Stimulated activated effector memory CD8-positive, alpha-beta T cell treated with anti-CD3 and anti-CD28 coated beads, Interleukin-12 subunit alpha, Interleukin-12 subunit beta, amount 100 ng/mL, for 72 hours (primary cell): ENCODE measurements around the gene BOLA3.
"Not testable (repeated sequence)": the region's sequence is repeated elsewhere in the genome, so short reads cannot be mapped to it uniquely, and the experiment has no call there.

Experiments used
- ATAC-seq: fragments of 150-1000 bp; cut with Tn5 transposase; 2 replicates; pipeline ENCODE4 v1.10.0; 2021
- DNase-seq, 2 donors: peaks; one replicate each; pipeline ENCODE4 v3.0.0; 2021 to 2022; ENCODE audit warnings: low spot score in 2 of 2
- H3K27ac Mint-ChIP-seq: one replicate; pipeline ENCODE4 v1.8.0; 2022; ENCODE audit warnings: mild to moderate bottlenecking, mixed read lengths
- H3K36me3 Mint-ChIP-seq: one replicate; pipeline ENCODE4 v1.8.0; 2022; ENCODE audit warnings: mild to moderate bottlenecking, mixed read lengths
- H3K4me1 Mint-ChIP-seq: one replicate; pipeline ENCODE4 v1.8.0; 2022; ENCODE audit warnings: mixed read lengths
- H3K4me3 Mint-ChIP-seq: one replicate; pipeline ENCODE4 v1.8.0; 2022; ENCODE audit warnings: mild to moderate bottlenecking, mixed read lengths
- H3K9me3 Mint-ChIP-seq: one replicate; pipeline ENCODE4 v1.8.0; 2022; ENCODE audit warnings: mixed read lengths

The BOLA3 gene

GRCh38 chr2:74128206-74128605 is 19.5 kb downstream of the BOLA3 start:
- no peak for ATAC-seq
- no peak for DNase-seq
- Mint-ChIP-seq H3K9me3 (no peaks in the 10 kb centered on the region), H3K4me3 (no peak overlapping the region), H3K27ac (no peak overlapping the region), H3K4me1 (no peaks in the 10 kb centered on the region), H3K36me3 (peaks cover 6% of the 10 kb centered on the region)

GRCh38 chr2:74123955-74124354 is 23.8 kb downstream of the BOLA3 start:
- not testable (repeated sequence) for H3K27ac Mint-ChIP-seq, DNase-seq, H3K4me1 Mint-ChIP-seq, ATAC-seq, H3K36me3 Mint-ChIP-seq, H3K4me3 Mint-ChIP-seq
- peaks cover 13% of the 10 kb centered on the region for H3K9me3 Mint-ChIP-seq

GRCh38 chr2:74121846-74122245 is 25.9 kb downstream of the BOLA3 start:
- H3K9me3 Mint-ChIP-seq: peaks cover 13% of the 10 kb centered on the region
- DNase-seq, H3K27ac Mint-ChIP-seq, ATAC-seq, H3K36me3 Mint-ChIP-seq, H3K4me1 Mint-ChIP-seq, H3K4me3 Mint-ChIP-seq: not testable (repeated sequence)

GRCh38 chr2:74119912-74120825 is 27.5 kb downstream of the BOLA3 start:
- Mint-ChIP-seq H3K36me3 (no peaks in the 10 kb centered on the region), H3K4me1 (peaks cover 8% of the 10 kb centered on the region), H3K27ac (peak overlapping the region; percentile 93), H3K4me3 (peak overlapping the region; percentile 77), H3K9me3 (peaks cover 13% of the 10 kb centered on the region)
- DNase-seq: peak; percentile 80 to 93
- ATAC-seq: peak; percentile 98

DNA sequence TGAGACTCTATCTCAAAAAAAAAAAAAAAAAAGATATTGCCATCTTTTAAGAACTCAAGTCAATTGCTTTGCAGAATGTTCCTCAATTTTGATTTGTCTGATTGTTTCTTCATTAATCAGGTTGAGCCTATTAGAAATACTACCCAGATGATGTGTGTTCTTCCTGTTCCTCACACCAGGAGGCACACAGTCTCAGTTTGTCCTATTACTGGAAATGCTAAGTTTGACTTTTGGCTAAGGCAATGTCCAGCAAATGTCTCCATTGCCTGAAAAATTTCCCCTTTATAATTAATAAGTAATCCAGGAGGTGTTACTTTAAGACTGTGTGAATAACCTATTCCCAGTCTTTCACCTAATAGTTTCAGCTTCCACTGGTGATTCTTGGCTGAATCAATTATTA is 28.4 kb downstream of the BOLA3 start:
- H3K4me1 Mint-ChIP-seq: peaks cover 8% of the 10 kb centered on the region
- peak overlapping the region; percentile 77 for H3K4me3 Mint-ChIP-seq
- no peak for DNase-seq
- peaks cover 13% of the 10 kb centered on the region for H3K9me3 Mint-ChIP-seq
- ATAC-seq: no peak
- no peaks in the 10 kb centered on the region for H3K36me3 Mint-ChIP-seq
- H3K27ac Mint-ChIP-seq: no peak overlapping the region

DNA sequence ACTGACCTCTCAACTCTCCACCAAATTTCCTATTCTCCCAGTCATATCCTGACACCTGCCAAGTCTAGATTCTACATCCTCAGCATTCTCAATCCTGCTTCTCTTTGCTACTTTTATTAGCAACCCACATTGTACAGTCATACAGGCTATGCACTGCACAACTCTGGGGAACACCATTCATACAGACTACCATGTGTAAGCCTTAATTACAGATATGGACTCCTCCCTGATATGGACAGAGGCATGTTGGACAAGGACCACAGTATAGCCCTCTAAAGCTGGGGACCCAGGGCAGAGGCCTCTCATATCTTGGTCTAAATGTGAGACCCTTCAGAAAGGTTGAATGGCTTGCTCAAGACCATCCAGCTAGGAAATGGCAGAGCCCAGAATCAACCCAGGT is 36.3 kb downstream of the BOLA3 start:
- Mint-ChIP-seq H3K27ac (no peak overlapping the region), H3K9me3 (no peaks in the 10 kb centered on the region), H3K36me3 (no peaks in the 10 kb centered on the region), H3K4me3 (no peak overlapping the region), H3K4me1 (peaks cover 6% of the 10 kb centered on the region)
- no peak for ATAC-seq
- DNase-seq: no peak

GRCh38 chr2:74110537-74110936 is 37.2 kb downstream of the BOLA3 start:
- Mint-ChIP-seq H3K36me3 (no peaks in the 10 kb centered on the region), H3K9me3 (no peaks in the 10 kb centered on the region), H3K4me3 (no peak overlapping the region), H3K4me1 (peaks cover 6% of the 10 kb centered on the region), H3K27ac (peak overlapping the region; percentile 6)
- no peak for DNase-seq
- no peak for ATAC-seq

- H3K27ac Mint-ChIP-seq: no peak overlapping the region
These were observed 38.2 kb downstream of the BOLA3 start for GRCh38 chr2:74109551-74109950.

GRCh38 chr2:74107071-74107470 is 40.6 kb downstream of the BOLA3 start:
- H3K36me3 Mint-ChIP-seq: peaks cover 20% of the 10 kb centered on the region
- ATAC-seq (no peak), DNase-seq (no peak)
- no peaks in the 10 kb centered on the region for H3K9me3 Mint-ChIP-seq
- peaks cover 6% of the 10 kb centered on the region for H3K4me1 Mint-ChIP-seq
- H3K4me3 Mint-ChIP-seq: no peak overlapping the region
- H3K27ac Mint-ChIP-seq: no peak overlapping the region

More at GRCh38 chr2:74109551-74109950, 38.2 kb downstream of the BOLA3 start:
- peaks cover 6% of the 10 kb centered on the region for H3K4me1 Mint-ChIP-seq
- no peaks in the 10 kb centered on the region for H3K9me3 Mint-ChIP-seq
- ATAC-seq (peak; percentile 36), DNase-seq (no peak)
- H3K4me3 Mint-ChIP-seq: no peak overlapping the region
- peaks cover 7% of the 10 kb centered on the region for H3K36me3 Mint-ChIP-seq

- Mint-ChIP-seq H3K9me3 (no peaks in the 10 kb centered on the region), H3K36me3 (peaks cover 37% of the 10 kb centered on the region), H3K27ac (no peak overlapping the region)
These were observed 42.3 kb downstream of the BOLA3 start for GRCh38 chr2:74105413-74105812.

DNA sequence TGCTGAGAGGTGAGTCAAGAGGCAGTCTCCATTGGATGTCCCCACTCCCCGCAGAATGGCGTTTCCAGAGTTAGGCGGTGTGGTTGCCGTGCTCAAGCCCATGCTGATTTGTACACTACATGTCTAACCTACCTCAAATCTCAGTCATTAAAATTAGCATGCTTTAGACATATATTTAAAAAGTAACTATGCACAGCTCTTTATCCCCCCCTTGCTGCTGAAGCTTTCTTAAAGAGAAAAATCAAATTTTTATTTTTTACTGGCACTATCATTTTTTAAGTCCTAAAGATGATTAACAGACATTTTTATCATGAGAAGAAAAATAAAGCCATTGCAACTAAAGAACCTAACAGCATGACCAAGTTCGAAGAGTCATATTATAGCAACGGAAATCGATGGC is 42.9 kb downstream of the BOLA3 start:
- H3K4me1 Mint-ChIP-seq: peaks cover 6% of the 10 kb centered on the region
- ATAC-seq (no peak), DNase-seq (no peak)
- peaks cover 43% of the 10 kb centered on the region for H3K36me3 Mint-ChIP-seq
- H3K4me3 Mint-ChIP-seq: no peak overlapping the region
- no peak overlapping the region for H3K27ac Mint-ChIP-seq
- no peaks in the 10 kb centered on the region for H3K9me3 Mint-ChIP-seq

More at GRCh38 chr2:74105413-74105812, 42.3 kb downstream of the BOLA3 start:
- ATAC-seq (no peak), DNase-seq (no peak)
- H3K4me1 Mint-ChIP-seq: peaks cover 6% of the 10 kb centered on the region
- H3K4me3 Mint-ChIP-seq: no peak overlapping the region

DNA sequence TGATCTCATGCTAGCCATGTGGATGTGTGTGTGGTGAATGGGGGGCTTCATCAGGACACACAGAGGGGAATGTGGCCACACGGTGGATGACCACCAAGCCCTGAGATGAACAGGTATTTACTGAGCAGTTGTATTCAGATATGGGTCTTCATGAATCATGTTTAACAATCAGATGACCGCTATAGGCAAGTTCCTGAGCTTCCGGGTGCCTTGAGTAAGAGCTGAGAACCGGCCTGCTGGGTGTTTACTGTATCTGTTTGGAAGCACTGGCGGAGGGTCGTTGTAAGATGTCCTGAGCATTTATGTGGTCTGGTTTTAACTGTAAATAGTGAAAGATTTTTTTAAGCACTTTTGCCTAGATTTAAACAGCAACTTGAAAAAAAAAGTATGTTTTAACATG is 43.9 kb downstream of the BOLA3 start:
- no peak overlapping the region for H3K4me3 Mint-ChIP-seq
- no peaks in the 10 kb centered on the region for H3K9me3 Mint-ChIP-seq
- H3K36me3 Mint-ChIP-seq: peaks cover 54% of the 10 kb centered on the region
- ATAC-seq: no peak
- no peak overlapping the region for H3K27ac Mint-ChIP-seq
- no peaks in the 10 kb centered on the region for H3K4me1 Mint-ChIP-seq
- no peak for DNase-seq

DNA sequence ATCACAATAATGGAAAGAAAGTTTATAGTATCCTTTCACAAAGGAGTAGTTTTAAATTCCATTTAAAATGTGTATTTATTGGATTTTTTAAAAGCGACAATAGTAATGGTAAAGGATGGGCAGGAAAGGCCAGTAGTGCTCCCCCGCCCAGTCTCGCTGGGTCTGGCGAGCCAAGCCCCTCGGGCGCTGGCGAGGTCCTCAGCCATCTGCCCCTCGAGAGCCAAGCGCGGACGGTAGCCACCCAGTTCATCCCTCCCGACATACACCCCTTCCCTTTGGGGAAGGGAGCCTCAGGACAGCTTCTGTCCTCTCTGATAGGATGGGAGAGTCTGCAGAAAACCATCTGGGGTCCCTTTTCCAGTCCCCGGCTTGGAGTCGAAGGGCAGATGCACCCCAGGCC is 45.2 kb downstream of the BOLA3 start:
- Mint-ChIP-seq H3K4me3 (no peak overlapping the region), H3K36me3 (peaks cover 65% of the 10 kb centered on the region), H3K27ac (no peak overlapping the region), H3K9me3 (no peaks in the 10 kb centered on the region), H3K4me1 (no peaks in the 10 kb centered on the region)
- DNase-seq: no peak
- no peak for ATAC-seq

DNA sequence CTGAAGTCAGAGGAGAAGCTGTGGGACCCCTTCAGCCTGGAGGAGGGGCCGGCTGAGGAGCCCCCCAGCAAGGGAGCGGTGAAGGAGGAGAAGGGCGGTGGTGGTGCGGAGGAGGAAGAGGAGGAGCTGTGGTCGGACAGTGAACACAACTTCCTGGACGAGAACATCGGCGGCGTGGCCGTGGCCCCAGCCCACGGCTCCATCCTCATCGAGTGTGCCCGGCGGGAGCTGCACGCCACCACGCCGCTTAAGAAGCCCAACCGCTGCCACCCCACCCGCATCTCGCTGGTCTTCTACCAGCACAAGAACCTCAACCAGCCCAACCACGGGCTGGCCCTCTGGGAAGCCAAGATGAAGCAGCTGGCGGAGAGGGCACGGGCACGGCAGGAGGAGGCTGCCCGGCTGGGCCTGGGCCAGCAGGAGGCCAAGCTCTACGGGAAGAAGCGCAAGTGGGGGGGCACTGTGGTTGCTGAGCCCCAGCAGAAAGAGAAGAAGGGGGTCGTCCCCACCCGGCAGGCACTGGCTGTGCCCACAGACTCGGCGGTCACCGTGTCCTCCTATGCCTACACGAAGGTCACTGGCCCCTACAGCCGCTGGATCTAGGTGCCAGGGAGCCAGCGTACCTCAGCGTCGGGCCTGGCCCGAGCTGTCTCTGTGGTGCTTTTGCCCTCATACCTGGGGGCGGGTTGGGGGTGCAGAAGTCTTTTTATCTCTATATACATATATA is 46.0 kb downstream of the BOLA3 start:
- H3K4me1 Mint-ChIP-seq: no peaks in the 10 kb centered on the region
- no peaks in the 10 kb centered on the region for H3K9me3 Mint-ChIP-seq
- no peak overlapping the region for H3K4me3 Mint-ChIP-seq
- ATAC-seq (no peak), DNase-seq (no peak)
- H3K27ac Mint-ChIP-seq: no peak overlapping the region
- peaks cover 73% of the 10 kb centered on the region for H3K36me3 Mint-ChIP-seq

GRCh38 chr2:74100254-74101216 is 47.2 kb downstream of the BOLA3 start:
- Mint-ChIP-seq H3K9me3 (no peaks in the 10 kb centered on the region), H3K27ac (peak overlapping the region; percentile 58), H3K36me3 (peaks cover 85% of the 10 kb centered on the region), H3K4me1 (no peaks in the 10 kb centered on the region), H3K4me3 (no peak overlapping the region)
- ATAC-seq (peak; percentile 13), DNase-seq (no peak)
